Neuron (in vitro differentiated cells): ENCODE results near the gene FAF1.

Source experiments
- H2AFZ ChIP-seq: one replicate; pipeline ENCODE4 v1.6.1; 2013; ENCODE audit warnings: low read depth, mild to moderate bottlenecking, inconsistent platforms, low read length, moderate library complexity
- H3K27me3 ChIP-seq: one replicate; pipeline ENCODE4 v1.6.1; 2013; ENCODE audit warnings: low read length; ENCODE audit not compliant: insufficient read depth
- H3K36me3 ChIP-seq: one replicate; pipeline ENCODE4 v1.6.1; 2013; ENCODE audit warnings: low read length; ENCODE audit not compliant: insufficient read depth
- H3K4me1 ChIP-seq: one replicate; pipeline ENCODE4 v1.6.1; 2013; ENCODE audit warnings: low read length; ENCODE audit not compliant: insufficient read depth
- H3K4me3 ChIP-seq: 2 replicates; pipeline ENCODE4 v1.5.1; 2013; ENCODE audit warnings: mild to moderate bottlenecking, low read length, moderate library complexity
- H3K9me3 ChIP-seq: one replicate; pipeline ENCODE4 v1.6.1; 2013; ENCODE audit warnings: low read length

Gene FAF1

GRCh38 chr1:50452700-50453099 lies 507.4 kb downstream of the FAF1 start:
- Histone ChIP-seq H3K4me3 (no peak overlapping the region), H3K4me1 (no peaks in the 10 kb centered on the region), H3K27me3 (no peaks in the 10 kb centered on the region), H2AFZ (no peak overlapping the region), H3K36me3 (no peaks in the 10 kb centered on the region), H3K9me3 (no peaks in the 10 kb centered on the region)

- Histone ChIP-seq H2AFZ (no peak overlapping the region), H3K36me3 (no peaks in the 10 kb centered on the region), H3K27me3 (no peaks in the 10 kb centered on the region), H3K9me3 (no peaks in the 10 kb centered on the region), H3K4me3 (no peak overlapping the region), H3K4me1 (peaks cover 3% of the 10 kb centered on the region)
These were observed 509.0 kb downstream of the FAF1 start for GRCh38 chr1:50450861-50451653.

GRCh38 chr1:50447961-50448360 lies 512.1 kb downstream of the FAF1 start:
- Histone ChIP-seq H3K36me3 (no peaks in the 10 kb centered on the region), H3K27me3 (no peaks in the 10 kb centered on the region), H3K4me1 (peaks cover 7% of the 10 kb centered on the region), H2AFZ (no peak overlapping the region), H3K4me3 (no peak overlapping the region), H3K9me3 (no peaks in the 10 kb centered on the region)

DNA sequence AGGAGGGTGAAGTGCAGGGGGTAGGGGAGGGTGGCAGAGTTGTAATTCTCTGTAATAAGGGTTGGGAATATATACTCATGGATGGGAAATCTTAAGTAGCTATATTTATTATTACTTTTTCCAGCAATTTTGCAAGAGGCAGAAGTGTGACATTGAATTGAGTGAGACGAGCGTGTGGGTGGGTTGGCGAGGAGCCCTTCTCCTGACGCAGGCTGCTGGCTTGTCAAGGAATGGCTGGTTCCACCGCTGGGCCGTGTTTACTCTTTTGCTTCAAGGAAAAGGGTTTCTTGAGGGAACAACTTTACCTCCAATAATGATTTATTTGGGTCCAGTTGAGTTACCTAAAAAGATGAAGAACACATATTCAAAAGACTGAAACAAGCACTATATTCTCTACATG lies 518.9 kb downstream of the FAF1 start:
- Histone ChIP-seq H3K27me3 (no peaks in the 10 kb centered on the region), H2AFZ (no peak overlapping the region), H3K9me3 (no peaks in the 10 kb centered on the region), H3K4me3 (no peak overlapping the region), H3K36me3 (peaks cover 11% of the 10 kb centered on the region), H3K4me1 (peaks cover 5% of the 10 kb centered on the region)

DNA sequence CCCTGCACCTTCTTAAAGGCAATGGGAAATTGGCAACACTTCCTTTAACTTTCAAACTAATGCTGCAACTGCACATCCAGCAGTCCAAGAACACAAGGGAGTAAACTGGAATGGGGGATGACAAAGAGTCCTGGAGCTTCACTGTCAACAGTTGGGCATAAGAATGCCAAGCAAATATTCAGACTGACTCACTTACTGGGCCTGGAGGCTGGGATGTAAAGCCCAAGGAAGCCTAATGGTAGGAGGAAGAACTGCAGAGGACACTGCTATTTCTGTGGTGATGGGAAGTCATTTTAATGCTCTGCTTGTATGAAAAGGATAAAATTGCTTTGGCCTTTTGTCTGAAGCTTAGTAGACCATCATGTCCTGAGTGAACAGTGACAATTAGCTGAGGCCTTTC lies 521.1 kb downstream of the FAF1 start:
- no peaks in the 10 kb centered on the region for H3K4me1 ChIP-seq
- no peak overlapping the region for H3K4me3 ChIP-seq
- H3K27me3 ChIP-seq, result no peaks in the 10 kb centered on the region
- H3K9me3 ChIP-seq, result no peaks in the 10 kb centered on the region
- peaks cover 11% of the 10 kb centered on the region for H3K36me3 ChIP-seq
- no peak overlapping the region for H2AFZ ChIP-seq

- no peaks in the 10 kb centered on the region for H3K4me1 ChIP-seq
- H2AFZ ChIP-seq, result no peak overlapping the region
- H3K4me3 ChIP-seq, result no peak overlapping the region
- H3K36me3 ChIP-seq, result peaks cover 11% of the 10 kb centered on the region
- H3K9me3 ChIP-seq, result no peaks in the 10 kb centered on the region
- peaks cover 12% of the 10 kb centered on the region for H3K27me3 ChIP-seq
These were observed 523.6 kb downstream of the FAF1 start for GRCh38 chr1:50436489-50436888.

DNA sequence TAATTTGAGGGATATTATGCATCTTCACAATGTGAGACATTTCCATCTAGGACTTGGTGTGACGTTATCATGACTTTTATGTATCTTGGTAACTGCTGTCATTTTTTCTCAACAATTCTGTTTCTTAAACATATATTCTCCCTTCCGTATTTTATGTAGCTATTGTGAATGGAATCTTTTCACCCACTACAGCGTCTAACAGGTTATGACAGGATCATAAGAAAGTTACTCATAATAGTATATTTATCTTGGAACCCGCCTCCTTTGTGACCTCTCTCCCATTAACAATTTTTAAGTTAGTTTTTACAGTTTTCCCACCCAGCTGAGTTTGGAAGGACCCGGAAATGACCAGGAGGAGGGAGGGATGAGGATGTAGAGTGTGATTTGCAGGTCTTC lies 530.1 kb downstream of the FAF1 start:
- Histone ChIP-seq H3K4me1 (peaks cover 8% of the 10 kb centered on the region), H3K36me3 (no peaks in the 10 kb centered on the region), H3K9me3 (no peaks in the 10 kb centered on the region), H3K27me3 (peaks cover 76% of the 10 kb centered on the region), H3K4me3 (no peak overlapping the region), H2AFZ (no peak overlapping the region)

DNA sequence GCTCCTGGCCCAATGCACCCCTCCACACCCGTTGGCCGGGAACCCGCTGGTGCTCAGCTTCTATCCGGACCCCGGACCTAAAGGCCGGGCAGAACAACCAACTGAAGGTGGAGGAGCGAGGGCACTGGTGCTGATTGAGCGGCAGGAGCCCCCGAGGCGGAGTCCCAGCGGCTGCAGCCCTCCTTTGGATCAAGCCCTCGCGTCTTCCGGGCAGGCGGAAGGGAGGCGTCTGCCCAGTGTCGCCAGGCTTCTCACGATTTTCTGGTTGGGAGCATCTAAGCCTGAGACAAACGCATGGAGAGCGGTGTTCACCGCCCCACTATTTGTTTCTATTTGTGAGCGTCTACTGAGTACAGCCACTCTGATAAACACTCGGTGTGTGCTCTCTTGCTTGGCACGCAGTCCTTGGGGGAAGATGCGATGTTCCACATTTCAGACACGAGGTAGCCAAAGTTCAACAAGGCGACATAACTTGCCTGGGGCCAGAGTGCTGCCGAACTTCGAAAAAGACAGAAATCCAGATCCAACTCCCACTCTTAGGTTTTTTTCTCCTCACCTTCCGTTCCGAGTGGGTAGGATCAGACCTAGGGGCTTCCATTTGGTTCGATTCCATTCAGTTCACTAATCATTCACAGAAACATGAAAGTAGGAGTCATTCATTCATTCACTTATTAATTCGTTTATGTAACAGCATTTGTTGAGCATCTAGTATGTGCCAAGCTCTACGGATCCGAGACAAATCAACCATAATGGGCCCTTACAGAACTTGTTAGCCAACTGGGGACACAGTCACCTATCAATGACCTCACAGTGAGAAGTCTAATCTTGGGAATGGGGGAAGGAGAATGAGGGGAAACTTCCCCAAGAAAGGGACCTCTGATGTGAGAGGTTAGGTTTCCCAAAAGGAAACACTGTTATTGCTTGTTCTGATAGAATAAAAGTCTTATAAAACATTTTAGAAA lies 532.0 kb downstream of the FAF1 start:
- Histone ChIP-seq H3K27me3 (peaks cover 88% of the 10 kb centered on the region), H3K9me3 (no peaks in the 10 kb centered on the region), H3K4me3 (no peak overlapping the region), H2AFZ (no peak overlapping the region), H3K36me3 (no peaks in the 10 kb centered on the region), H3K4me1 (peaks cover 13% of the 10 kb centered on the region)

DNA sequence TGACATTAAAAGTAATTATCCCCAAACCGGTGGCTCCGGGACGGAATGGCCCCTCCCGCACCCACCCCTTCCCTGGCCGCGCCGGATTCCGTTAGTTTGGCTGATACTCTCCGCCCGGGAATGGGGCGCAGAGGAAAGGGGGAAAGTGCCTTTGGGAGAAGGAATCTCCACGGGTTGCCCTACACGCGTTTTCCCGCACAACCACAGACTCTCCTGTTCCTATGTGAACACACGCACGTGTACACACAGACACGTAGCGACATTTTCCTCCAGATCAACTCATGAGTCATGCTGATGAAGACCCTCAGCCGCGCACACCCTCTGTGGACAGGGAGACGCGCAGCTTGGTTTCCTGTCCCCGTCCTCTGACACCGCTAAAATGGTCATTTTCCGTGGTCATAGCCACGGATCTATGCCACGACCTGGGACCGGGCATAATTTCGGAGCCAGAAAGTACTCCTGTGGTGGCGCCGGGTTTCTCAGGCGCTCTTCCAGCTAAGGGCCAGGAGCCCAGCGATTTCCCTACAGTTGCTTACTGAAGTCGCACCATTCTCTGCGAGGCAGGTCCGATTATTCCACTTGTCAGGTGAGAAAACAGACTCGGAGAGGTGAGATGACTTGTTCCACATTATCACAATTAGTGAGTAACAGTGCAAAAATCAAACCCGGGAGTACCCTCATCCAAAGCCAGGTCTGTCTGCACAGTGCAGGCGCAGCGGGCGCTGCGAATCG lies 532.8 kb downstream of the FAF1 start:
- no peak overlapping the region for H2AFZ ChIP-seq
- no peaks in the 10 kb centered on the region for H3K36me3 ChIP-seq
- H3K9me3 ChIP-seq, result no peaks in the 10 kb centered on the region
- peaks cover 19% of the 10 kb centered on the region for H3K4me1 ChIP-seq
- peaks cover 92% of the 10 kb centered on the region for H3K27me3 ChIP-seq
- H3K4me3 ChIP-seq, result no peak overlapping the region

DNA sequence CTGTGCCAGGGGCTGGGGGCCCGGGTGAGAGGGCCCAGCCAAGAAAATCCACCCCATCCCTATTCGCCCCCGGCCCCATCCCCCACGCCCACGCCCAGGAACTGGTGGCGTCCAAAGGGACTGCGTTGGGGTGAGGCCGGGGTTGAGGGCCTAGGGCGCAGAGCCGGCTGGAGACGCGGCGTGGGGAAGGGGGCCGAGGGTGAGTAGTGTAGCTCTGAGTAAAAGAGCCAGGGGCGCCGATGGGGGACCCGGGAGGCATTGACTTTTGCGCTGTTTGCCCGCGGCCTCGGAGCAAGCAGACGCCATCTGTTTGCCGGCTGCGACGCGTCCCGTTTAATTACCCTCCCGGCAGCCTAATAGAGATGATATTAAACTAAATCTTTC lies 533.4 kb downstream of the FAF1 start:
- H3K9me3 ChIP-seq, result no peaks in the 10 kb centered on the region
- H2AFZ ChIP-seq, result no peak overlapping the region
- H3K4me3 ChIP-seq, result no peak overlapping the region
- peaks cover 19% of the 10 kb centered on the region for H3K4me1 ChIP-seq
- H3K36me3 ChIP-seq, result no peaks in the 10 kb centered on the region
- peaks cover 92% of the 10 kb centered on the region for H3K27me3 ChIP-seq

DNA sequence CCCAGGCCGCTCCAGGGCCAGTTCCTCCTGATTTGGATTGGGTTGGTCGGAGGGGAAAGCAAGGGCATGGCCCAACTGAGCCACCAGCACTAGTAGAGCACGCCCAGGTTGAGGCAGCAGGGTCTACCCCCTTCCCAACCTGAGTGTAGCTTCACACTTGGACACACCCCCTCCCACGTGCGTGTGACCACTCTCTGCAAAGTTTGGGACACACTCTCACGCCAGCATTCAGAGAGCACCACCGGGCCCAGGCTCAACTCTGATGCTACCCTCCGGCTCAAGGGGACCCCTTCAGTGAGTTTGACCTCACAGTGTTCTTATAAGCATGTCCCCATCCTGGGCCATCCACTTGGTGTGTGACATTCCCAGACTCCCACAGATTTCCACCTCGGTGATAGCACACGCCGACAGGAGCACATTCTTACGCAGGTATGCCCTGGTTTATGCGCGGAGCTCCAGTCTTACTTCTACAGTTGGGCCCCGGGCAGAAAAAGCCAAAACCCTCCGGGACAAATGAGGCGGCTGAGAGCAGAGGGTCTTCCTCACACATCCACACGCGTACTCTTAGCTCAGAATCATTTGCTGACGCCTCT lies 533.9 kb downstream of the FAF1 start:
- no peak overlapping the region for H2AFZ ChIP-seq
- no peaks in the 10 kb centered on the region for H3K9me3 ChIP-seq
- peaks cover 92% of the 10 kb centered on the region for H3K27me3 ChIP-seq
- H3K4me3 ChIP-seq, result no peak overlapping the region
- no peaks in the 10 kb centered on the region for H3K36me3 ChIP-seq
- H3K4me1 ChIP-seq, result peaks cover 19% of the 10 kb centered on the region

- Histone ChIP-seq H3K9me3 (no peaks in the 10 kb centered on the region), H2AFZ (no peak overlapping the region), H3K4me3 (no peak overlapping the region), H3K4me1 (peaks cover 19% of the 10 kb centered on the region), H3K27me3 (peaks cover 92% of the 10 kb centered on the region), H3K36me3 (no peaks in the 10 kb centered on the region)
These were observed 534.5 kb downstream of the FAF1 start for GRCh38 chr1:50425376-50426107.
